ENCODE measurements around the gene METRN.
A peak's percentile ranks its signal among the peaks of the same experiment; 100 is the strongest.

Gene METRN

DNA sequence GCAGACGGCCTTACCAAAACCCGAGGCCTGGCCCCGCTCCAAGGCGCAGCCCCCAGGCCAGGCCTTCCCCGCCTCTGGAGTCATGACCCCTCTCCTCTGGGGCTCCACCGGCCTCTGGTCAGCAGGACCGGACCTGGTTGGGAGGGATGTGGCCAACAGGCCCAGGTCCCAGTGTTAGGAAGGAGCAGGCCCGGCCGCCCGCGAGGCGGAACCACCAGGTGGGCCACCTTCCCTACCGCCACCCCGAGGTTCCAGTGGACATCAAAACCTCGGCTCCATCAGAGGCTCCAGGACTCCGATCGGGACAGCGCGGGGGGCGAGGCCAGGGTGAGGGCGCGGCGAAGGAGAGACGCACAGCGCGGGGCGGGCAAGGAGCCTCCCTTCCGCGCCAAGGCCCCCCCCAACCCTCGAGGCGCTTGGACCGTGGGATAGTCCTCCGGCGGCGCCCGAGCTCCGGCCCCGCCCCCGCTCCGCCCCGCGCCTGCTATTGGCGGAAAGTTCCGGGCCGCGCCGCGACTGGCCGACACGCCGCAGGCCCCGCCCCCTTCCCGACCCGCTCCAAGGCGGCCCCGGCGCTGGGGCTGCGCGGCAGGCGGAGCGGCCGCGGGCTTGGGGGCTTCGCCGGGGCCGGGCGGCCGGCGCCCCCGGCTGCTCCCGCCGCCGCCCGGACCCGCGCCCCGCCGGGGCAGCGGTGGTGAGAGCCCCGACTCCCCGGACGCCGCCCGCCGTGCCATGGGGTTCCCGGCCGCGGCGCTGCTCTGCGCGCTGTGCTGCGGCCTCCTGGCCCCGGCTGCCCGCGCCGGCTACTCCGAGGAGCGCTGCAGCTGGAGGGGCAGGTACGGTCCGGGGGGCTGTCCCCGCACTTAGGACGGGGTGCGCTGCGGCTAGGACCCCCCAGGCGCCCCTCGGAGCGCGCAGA, at the start of gene METRN:
Gene METRN (plus strand): TSS at position 561 of the 919 bp plus-strand sequence. CDS start 172 bp downstream, at position 733.
- H3K27ac ChIP-seq (ENCODE audit: low read length): no peak within 1 kb of the TSS
- H3K9me3 ChIP-seq (ENCODE audit: control insufficient read depth, low read depth, low read length): no peaks in the 10 kb centered on the region
- H3K27me3 ChIP-seq (ENCODE audit: control insufficient read depth, insufficient read depth, low read length): peaks cover 43% of the 10 kb centered on the region
- H3K36me3 ChIP-seq (ENCODE audit: control insufficient read depth, low read depth, low read length): no peaks in the 10 kb centered on the region
- peaks cover 13% of the 10 kb centered on the region for H3K4me1 ChIP-seq (ENCODE audit: control insufficient read depth, low read depth, low read length)
- no peak within 1 kb of the TSS for H3K9ac ChIP-seq (ENCODE audit: low read length)
- H3K4me3 ChIP-seq (ENCODE audit: low read length): peak within 1 kb of the TSS; percentile 46

DNA sequence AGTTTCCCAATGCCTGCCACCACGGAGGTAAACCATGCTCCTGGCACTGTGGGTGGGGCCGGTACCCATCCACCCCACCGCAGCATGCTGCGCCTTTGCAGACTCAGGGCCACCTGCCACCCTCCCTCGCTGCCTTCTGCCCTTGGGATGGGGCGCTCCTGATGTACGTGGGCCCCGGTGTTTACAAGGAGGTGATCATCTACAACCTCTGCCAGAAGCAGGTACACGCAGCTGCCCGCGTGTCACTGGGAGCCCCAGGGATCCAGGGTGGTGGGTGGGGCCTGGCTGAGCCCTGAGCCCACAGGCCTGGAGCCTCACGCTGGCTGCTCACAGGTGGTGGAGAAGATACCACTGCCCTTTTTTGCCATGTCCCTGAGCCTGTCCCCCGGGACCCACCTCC, 48.3 kb upstream of the METRN start:
- H3K9ac ChIP-seq (ENCODE audit: low read length): no peak overlapping the region
- H3K36me3 ChIP-seq (ENCODE audit: control insufficient read depth, low read depth, low read length): peaks cover 22% of the 10 kb centered on the region
- no peaks in the 10 kb centered on the region for H3K4me1 ChIP-seq (ENCODE audit: control insufficient read depth, low read depth, low read length)
- no peak overlapping the region for H3K4me3 ChIP-seq (ENCODE audit: low read length)
- H3K27me3 ChIP-seq (ENCODE audit: control insufficient read depth, insufficient read depth, low read length): no peaks in the 10 kb centered on the region
- H3K27ac ChIP-seq (ENCODE audit: low read length): no peak overlapping the region
- H3K9me3 ChIP-seq (ENCODE audit: control insufficient read depth, low read depth, low read length): no peaks in the 10 kb centered on the region

DNA sequence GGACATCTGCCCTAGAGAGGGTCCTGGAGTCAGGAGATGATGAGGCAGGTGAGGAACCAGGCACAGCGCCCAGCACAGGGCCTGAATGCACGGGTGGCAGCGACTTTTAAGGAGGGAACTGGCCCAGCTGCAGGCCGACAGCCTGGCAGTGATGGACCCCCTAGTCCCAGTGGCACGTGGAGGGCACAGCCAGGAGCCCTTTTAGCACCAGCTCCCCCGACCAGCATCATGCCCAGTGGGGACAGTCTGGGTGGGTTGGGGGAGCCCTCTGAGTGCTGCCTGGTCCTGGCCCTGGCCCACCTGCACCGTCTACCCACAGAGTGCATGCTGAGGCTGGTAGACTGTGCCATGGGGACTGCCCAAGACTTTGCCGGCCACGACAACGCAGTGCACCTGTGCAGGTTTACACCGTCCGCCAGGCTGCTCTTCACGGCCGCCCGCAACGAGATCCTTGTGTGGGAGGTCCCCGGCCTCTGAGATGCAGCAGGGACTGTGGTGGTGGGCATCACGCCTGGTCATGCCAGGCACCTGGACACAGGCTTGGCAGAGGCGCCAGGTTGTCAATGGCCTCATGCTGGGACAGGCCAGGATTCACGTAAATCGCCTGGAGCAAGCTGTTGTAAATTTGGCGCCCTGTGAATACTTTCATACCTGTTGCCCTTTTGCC, 47.7 kb upstream of the METRN start:
- H3K9me3 ChIP-seq (ENCODE audit: control insufficient read depth, low read depth, low read length): no peaks in the 10 kb centered on the region
- no peaks in the 10 kb centered on the region for H3K27me3 ChIP-seq (ENCODE audit: control insufficient read depth, insufficient read depth, low read length)
- H3K9ac ChIP-seq (ENCODE audit: low read length): no peak overlapping the region
- H3K36me3 ChIP-seq (ENCODE audit: control insufficient read depth, low read depth, low read length): peaks cover 27% of the 10 kb centered on the region
- H3K4me3 ChIP-seq (ENCODE audit: low read length): no peak overlapping the region
- H3K27ac ChIP-seq (ENCODE audit: low read length): no peak overlapping the region
- H3K4me1 ChIP-seq (ENCODE audit: control insufficient read depth, low read depth, low read length): no peaks in the 10 kb centered on the region

DNA sequence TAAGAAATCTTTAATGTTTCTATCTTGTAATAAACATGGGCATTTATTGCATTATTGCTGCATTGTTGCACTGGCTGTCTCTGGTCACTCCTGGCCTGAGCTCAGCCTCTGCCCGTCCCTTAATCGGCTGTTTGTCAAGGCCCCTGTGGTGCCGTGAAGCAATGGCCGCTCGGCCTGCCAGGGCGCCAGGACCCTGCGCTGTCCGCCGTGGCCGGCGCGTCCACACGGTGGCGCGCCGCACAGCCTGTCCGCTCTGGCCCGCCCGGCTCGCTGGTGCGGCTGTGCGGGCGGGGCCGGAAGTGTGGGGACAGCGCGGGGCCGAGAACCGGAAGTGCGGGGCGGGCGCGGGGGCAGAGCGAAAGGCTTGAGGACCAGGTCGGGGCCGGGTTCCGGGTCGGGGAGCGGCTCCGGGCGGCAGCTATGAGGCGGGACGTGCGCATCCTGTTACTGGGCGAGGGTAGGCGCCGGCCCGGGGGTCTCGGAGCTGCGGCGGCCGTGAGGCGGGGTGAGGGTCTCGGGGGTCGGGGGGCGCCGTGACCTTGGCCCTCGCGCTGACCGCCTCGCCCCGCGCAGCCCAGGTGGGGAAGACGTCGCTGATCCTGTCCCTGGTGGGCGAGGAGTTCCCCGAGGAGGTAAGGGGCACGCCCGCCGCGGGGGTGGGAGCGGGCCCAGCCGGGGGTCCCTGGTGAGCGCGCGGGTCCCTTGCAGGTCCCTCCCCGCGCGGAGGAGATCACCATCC, 47.0 kb upstream of the METRN start, which contains the start of gene RHOT2:
Gene RHOT2 (plus strand): TSS at position 353 of the 739 bp plus-strand sequence. CDS start 68 bp downstream, at position 421.
- Histone ChIP-seq H3K9ac (ENCODE audit: low read length) (peak within 1 kb of the TSS; percentile 72), H3K9me3 (ENCODE audit: control insufficient read depth, low read depth, low read length) (no peaks in the 10 kb centered on the region), H3K27ac (ENCODE audit: low read length) (no peak within 1 kb of the TSS), H3K4me3 (ENCODE audit: low read length) (peak within 1 kb of the TSS; percentile 82), H3K36me3 (ENCODE audit: control insufficient read depth, low read depth, low read length) (peaks cover 34% of the 10 kb centered on the region), H3K27me3 (ENCODE audit: control insufficient read depth, insufficient read depth, low read length) (no peaks in the 10 kb centered on the region), H3K4me1 (ENCODE audit: control insufficient read depth, low read depth, low read length) (no peaks in the 10 kb centered on the region)

DNA sequence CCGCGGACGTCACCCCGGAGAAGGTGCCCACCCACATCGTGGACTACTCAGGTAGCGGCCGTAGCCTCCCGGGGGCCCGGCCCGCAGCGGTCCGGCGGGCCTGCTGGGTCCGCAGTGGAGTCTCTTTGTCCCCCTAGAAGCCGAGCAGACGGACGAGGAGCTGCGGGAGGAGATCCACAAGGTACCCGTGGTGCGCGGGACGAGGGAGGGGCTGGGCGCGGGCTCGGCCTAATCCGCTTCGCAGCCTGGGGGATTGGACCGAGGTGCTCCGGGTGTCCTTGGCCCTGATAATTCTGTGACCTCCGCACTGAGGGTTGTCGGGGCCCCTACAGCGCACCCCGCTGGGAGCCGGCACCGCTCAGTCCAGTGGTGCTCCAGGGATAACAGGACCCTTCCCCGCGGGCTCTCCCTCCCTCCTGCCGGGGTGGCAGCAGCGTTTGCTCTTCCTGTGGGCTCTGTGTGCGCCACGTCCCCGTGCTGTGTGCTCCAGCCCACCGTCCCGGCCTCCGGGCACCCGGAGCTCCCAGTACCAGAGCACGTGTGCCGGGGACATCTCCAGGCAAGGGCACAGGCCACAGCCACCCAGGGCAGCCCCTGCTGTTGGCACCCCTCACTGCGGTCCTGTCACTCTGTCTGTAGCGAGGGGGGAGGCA, 46.3 kb upstream of the METRN start:
- H3K36me3 ChIP-seq (ENCODE audit: control insufficient read depth, low read depth, low read length): peaks cover 41% of the 10 kb centered on the region
- H3K9ac ChIP-seq (ENCODE audit: low read length): peak overlapping the region; percentile 72
- no peaks in the 10 kb centered on the region for H3K27me3 ChIP-seq (ENCODE audit: control insufficient read depth, insufficient read depth, low read length)
- no peaks in the 10 kb centered on the region for H3K9me3 ChIP-seq (ENCODE audit: control insufficient read depth, low read depth, low read length)
- peak overlapping the region; percentile 82 for H3K4me3 ChIP-seq (ENCODE audit: low read length)
- H3K4me1 ChIP-seq (ENCODE audit: control insufficient read depth, low read depth, low read length): no peaks in the 10 kb centered on the region
- no peak overlapping the region for H3K27ac ChIP-seq (ENCODE audit: low read length)

DNA sequence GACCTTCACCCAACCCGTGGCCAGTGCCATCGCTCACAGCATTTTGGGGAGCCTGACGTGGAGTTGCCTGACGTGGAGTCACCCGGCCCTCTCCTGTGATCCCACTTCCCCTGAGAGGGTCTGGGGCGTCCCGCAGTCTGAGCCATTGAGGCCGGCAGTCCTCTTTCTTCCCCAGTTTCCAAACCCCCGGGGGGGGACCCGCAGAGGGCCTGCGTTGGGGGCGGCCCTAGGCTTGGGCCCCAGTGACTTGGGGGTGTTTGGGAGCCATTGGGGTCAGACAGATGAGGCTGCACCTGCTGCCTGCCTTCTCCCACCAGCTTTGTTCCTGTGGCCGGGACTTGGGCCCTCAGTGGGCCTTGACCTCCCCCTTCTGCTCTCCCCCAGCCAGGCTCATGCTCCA, 45.3 kb upstream of the METRN start:
- no peak overlapping the region for H3K27ac ChIP-seq (ENCODE audit: low read length)
- H3K4me1 ChIP-seq (ENCODE audit: control insufficient read depth, low read depth, low read length): peaks cover under 1% of the 10 kb centered on the region
- no peaks in the 10 kb centered on the region for H3K9me3 ChIP-seq (ENCODE audit: control insufficient read depth, low read depth, low read length)
- peaks cover 45% of the 10 kb centered on the region for H3K36me3 ChIP-seq (ENCODE audit: control insufficient read depth, low read depth, low read length)
- no peaks in the 10 kb centered on the region for H3K27me3 ChIP-seq (ENCODE audit: control insufficient read depth, insufficient read depth, low read length)
- H3K4me3 ChIP-seq (ENCODE audit: low read length): no peak overlapping the region
- H3K9ac ChIP-seq (ENCODE audit: low read length): no peak overlapping the region

DNA sequence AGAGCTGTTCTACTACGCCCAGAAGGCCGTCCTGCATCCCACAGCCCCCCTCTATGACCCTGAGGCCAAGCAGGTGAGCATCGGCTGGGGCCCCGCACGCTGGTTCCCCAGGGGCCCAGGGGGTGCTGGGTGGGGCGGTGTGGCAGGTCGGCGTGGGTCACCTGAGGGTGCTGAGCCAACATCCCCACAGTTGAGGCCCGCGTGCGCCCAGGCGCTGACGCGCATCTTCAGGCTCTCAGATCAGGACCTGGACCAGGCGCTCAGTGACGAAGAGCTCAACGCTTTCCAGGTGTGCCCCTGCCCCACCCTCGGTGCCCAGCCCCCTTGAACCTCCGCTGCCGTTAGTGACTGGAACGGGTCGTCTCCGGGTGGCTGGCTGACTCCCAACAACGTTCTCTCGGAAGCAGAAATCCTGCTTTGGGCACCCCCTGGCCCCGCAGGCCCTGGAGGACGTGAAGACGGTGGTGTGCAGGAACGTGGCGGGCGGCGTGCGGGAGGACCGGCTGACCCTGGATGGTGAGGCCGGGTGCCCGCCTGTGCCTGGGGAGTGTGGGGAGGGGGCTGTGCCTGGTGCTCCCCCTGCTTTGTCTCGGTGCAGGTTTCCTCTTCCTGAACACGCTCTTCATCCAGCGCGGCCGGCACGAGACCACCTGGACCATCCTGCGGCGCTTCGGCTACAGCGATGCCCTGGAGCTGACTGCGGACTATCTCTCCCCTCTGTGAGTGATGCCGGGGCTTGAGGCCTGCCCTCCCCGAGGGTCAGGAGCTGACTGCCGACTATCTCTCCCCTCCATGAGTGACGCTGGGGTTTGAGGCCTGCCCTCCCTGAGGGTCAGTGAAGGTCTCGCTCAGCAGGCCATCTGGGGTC, 44.2 kb upstream of the METRN start:
- H3K27me3 ChIP-seq (ENCODE audit: control insufficient read depth, insufficient read depth, low read length): no peaks in the 10 kb centered on the region
- no peaks in the 10 kb centered on the region for H3K9me3 ChIP-seq (ENCODE audit: control insufficient read depth, low read depth, low read length)
- H3K9ac ChIP-seq (ENCODE audit: low read length): no peak overlapping the region
- no peak overlapping the region for H3K4me3 ChIP-seq (ENCODE audit: low read length)
- H3K4me1 ChIP-seq (ENCODE audit: control insufficient read depth, low read depth, low read length): peaks cover 3% of the 10 kb centered on the region
- no peak overlapping the region for H3K27ac ChIP-seq (ENCODE audit: low read length)
- peaks cover 45% of the 10 kb centered on the region for H3K36me3 ChIP-seq (ENCODE audit: control insufficient read depth, low read depth, low read length)

DNA sequence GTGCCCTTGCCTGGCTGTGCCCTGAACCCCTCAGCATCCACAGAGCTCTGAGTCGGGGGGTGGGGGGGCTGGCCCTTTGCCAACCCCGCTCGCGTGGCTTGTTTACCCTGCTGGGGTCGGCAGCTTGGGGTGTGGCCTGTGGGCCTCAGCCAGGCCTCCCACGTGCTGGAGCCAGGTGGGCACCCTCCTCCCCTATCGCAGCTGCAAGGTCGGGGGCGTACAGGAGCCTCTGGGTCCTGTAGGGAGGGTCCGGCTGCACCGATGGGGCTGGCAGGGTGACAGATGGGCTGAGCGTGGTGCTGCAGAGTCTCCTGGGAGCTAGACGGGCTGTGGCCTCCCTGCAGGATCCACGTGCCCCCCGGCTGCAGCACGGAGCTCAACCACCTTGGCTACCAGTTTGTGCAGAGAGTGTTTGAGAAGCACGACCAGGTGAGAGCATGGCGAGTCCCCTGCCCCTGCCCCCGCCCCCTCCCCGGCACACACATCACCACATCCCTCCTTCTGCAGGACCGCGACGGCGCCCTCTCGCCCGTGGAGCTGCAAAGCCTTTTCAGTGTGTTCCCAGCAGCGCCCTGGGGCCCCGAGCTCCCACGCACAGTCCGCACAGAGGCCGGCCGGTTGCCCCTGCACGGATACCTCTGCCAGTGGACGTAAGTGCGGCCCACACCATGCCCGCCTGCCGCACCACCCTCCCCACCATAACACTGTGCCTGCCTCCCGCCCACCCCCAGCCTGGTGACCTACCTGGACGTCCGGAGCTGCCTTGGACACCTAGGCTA, 43.4 kb upstream of the METRN start:
- H3K36me3 ChIP-seq (ENCODE audit: control insufficient read depth, low read depth, low read length): peaks cover 45% of the 10 kb centered on the region
- H3K4me3 ChIP-seq (ENCODE audit: low read length): no peak overlapping the region
- H3K9me3 ChIP-seq (ENCODE audit: control insufficient read depth, low read depth, low read length): no peaks in the 10 kb centered on the region
- no peak overlapping the region for H3K9ac ChIP-seq (ENCODE audit: low read length)
- H3K27me3 ChIP-seq (ENCODE audit: control insufficient read depth, insufficient read depth, low read length): no peaks in the 10 kb centered on the region
- H3K27ac ChIP-seq (ENCODE audit: low read length): no peak overlapping the region
- H3K4me1 ChIP-seq (ENCODE audit: control insufficient read depth, low read depth, low read length): peaks cover 3% of the 10 kb centered on the region

DNA sequence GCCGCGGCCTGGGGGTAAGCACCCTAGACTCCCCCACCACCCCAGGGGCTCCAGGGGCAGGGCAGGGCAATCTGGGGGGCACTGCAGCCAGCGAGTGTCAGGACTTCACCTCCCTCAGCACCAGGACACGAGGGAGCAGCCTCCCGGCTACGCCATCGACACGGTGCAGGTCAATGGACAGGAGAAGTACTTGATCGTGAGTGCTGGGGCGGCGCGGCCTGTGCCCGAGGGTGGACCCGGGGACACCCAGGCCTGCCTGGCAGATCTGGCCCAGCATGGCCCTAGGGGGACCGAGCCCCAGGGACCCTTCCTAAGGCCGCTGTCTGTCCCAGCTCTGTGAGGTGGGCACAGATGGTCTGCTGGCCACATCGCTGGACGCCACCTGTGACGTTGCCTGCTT, 42.5 kb upstream of the METRN start:
- Histone ChIP-seq H3K27ac (ENCODE audit: low read length) (no peak overlapping the region), H3K4me1 (ENCODE audit: control insufficient read depth, low read depth, low read length) (peaks cover 3% of the 10 kb centered on the region), H3K36me3 (ENCODE audit: control insufficient read depth, low read depth, low read length) (peaks cover 45% of the 10 kb centered on the region), H3K27me3 (ENCODE audit: control insufficient read depth, insufficient read depth, low read length) (no peaks in the 10 kb centered on the region), H3K4me3 (ENCODE audit: low read length) (no peak overlapping the region), H3K9ac (ENCODE audit: low read length) (no peak overlapping the region), H3K9me3 (ENCODE audit: control insufficient read depth, low read depth, low read length) (no peaks in the 10 kb centered on the region)

DNA sequence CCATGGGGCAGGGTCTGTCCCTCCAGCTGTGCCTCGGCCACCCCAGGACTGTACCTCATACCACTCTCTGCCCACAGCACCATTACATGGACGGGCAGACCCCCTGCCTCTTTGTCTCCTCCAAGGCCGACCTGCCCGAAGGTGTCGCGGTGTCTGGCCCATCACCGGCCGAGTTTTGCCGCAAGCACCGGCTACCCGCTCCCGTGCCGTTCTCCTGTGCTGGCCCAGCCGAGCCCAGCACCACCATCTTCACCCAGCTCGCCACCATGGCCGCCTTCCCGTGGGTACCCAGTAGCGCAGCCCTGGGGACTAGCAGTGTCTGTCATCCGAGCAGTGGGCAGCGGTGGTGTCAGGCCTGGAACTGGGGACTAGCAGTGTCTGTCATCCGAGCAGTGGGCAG, 42.1 kb upstream of the METRN start:
- H3K36me3 ChIP-seq (ENCODE audit: control insufficient read depth, low read depth, low read length): peaks cover 45% of the 10 kb centered on the region

More for the DNA sequence above, 42.1 kb upstream of the METRN start:
- Histone ChIP-seq H3K4me3 (ENCODE audit: low read length) (no peak overlapping the region), H3K27ac (ENCODE audit: low read length) (no peak overlapping the region), H3K27me3 (ENCODE audit: control insufficient read depth, insufficient read depth, low read length) (no peaks in the 10 kb centered on the region), H3K4me1 (ENCODE audit: control insufficient read depth, low read depth, low read length) (peaks cover 3% of the 10 kb centered on the region), H3K9me3 (ENCODE audit: control insufficient read depth, low read depth, low read length) (no peaks in the 10 kb centered on the region), H3K9ac (ENCODE audit: low read length) (no peak overlapping the region)

Data from iPS-18a (cell line).